Activated CD8-positive, alpha-beta memory T cell treated with anti-CD3 and anti-CD28 coated beads, Interleukin-2, amount 50 U/mL, for 4 hours (primary cell): ENCODE results near the gene SNED1.
"Not testable (repeated sequence)": the region's sequence is repeated elsewhere in the genome, so short reads cannot be mapped to it uniquely, and the experiment has no call there.

Source experiments
- DNase-seq: peaks from one replicate; pipeline ENCODE4 v3.0.0-alpha.2; 2020

SNED1 gene

GRCh38 chr2:240972636-240973521, 25.5 kb upstream of the SNED1 start:
- no peak for DNase-seq

- DNase-seq, result no peak
These were observed 23.4 kb upstream of the SNED1 start for GRCh38 chr2:240974771-240975572.

GRCh38 chr2:240975903-240976302, 22.5 kb upstream of the SNED1 start:
- not testable (repeated sequence) for DNase-seq

- DNase-seq, result no peak
These were observed 17.1 kb upstream of the SNED1 start for GRCh38 chr2:240981280-240981679.

GRCh38 chr2:240981871-240982800, 16.3 kb upstream of the SNED1 start:
- DNase-seq, result no peak

DNA sequence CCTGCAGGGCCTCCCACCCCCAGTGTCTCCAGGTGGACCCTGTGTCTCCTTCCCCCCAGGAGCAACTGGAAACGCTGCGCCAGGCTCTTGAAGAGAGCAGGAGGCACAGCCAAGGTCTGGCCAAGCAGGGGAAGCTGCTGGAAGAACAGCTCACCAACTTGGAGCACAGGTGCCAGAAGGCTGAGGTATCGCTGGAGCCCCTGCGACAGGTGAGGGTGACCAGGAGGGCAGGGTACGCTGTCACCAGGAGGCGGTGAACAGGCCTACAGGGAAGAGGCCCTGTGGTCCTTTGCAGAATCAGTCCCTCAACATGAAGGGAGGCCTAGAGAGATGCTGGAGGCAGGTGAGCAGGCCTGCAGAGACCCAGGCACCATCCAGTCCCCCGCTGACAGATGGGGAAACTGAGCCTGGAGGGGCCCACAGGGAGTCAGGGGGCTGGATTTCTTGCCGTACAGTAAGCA, 15.6 kb upstream of the SNED1 start:
- DNase-seq, result no peak

DNA sequence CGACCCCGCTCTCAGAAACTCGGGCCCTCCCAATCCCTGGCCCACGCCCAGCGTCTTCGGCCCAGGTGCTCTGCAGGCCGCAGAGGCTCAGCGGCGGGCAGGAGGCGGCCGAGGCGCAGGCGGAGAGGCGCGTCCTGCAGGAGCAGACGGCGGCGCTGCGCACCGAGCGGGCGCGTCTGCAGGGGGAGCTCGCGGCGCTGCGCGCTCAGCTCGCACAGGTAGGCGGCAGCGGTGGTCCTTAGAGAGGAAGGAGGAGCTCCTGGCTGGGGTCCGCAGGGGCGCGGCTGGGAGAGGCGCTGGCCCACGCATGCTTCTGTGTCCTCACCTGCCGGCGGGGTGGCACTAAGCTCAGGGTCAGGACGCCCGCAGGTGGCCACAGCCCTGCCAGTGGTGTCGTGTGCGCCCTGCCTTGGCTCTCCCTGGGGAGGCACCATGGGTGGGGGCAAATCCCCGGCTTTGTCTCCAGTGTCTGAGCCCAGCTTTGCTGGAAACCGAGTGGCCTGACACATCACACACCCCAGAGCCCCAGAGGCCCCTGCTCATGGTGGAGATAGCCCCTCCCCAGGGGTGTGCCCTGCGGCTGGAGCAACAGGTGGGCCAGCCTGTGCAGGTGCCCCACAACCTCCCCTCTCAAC, 14.9 kb upstream of the SNED1 start:
- DNase-seq, result peak; percentile 64

- peak; percentile 15 for DNase-seq
These were observed 14.4 kb upstream of the SNED1 start for GRCh38 chr2:240983996-240984498.

- peak; percentile 9 for DNase-seq
These were observed 12.3 kb upstream of the SNED1 start for GRCh38 chr2:240985881-240986786.

- DNase-seq, result no peak
These were observed 11.5 kb upstream of the SNED1 start for GRCh38 chr2:240986787-240987411.

DNA sequence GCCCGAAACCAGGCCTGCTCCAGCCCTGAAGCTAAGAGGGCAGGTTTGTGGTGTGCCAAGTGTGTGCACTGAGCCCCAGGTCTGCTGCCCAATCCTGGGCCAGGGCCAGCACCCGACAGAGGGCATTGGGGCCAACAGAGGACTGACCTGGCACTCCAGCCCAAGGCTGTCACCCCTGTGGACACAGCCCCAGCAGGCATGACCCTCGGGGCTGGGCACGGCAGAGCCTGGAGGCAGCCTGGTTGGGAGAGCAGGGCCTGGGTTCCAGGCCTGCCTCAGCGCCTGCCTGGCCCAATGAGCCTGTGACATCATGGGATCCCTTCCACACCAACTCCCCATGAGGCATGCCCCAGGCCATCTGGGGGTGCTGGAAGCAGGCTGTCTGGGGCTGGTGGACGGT, 10.8 kb upstream of the SNED1 start:
- DNase-seq, result peak; percentile 11

GRCh38 chr2:240988146-240988545, 10.3 kb upstream of the SNED1 start:
- DNase-seq, result no peak

DNA sequence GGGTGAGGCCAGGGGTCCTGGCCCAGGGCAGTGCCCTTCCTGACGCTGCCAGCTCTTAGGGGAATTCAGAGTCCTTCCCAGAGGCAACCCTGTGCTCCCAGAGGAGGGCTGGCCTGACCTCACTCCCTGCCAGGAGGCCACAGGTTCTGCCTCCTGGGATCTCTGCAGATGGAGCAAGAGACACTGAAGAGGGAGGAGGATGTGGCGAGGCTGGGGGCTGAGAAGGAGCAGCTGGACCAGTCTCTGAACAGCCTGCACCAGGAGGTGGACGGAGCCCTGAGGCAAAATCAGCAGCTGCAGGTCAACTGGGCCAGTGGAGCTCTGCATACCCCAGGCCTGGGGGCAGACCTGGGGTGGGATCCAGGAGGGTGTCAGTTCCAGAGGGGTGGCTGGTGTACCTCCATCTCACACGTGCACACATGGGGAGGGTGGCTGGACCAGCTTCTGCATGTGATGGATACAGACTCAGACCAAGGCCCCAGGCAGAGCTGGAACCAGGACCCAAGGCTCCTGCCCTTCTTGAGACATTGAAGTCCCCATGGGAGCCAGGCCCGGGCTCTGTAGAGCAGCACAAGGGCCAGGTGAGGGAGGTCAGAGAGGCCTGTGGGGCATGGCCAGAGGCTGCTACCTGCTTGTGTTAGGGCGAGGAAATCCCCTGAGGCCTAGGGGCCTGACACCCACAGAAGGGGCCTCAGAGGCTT, 9.7 kb upstream of the SNED1 start:
- DNase-seq, result peak; percentile 15

- DNase-seq, result peak; percentile 15
These were observed 8.8 kb upstream of the SNED1 start for GRCh38 chr2:240989451-240990265.

DNA sequence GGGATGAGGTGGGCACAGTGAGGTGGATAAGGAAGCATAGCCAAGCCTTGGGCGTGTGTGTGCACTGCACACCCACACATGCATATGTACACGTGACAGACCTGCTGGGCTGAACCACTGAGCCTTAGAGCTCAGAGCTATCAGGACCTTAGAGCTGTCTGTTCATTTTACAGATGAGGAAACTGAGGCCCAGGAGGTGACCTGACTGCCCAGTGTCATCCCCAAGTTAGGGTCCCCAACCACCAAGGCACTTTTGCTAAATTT, 8.2 kb upstream of the SNED1 start:
- no peak for DNase-seq

DNA sequence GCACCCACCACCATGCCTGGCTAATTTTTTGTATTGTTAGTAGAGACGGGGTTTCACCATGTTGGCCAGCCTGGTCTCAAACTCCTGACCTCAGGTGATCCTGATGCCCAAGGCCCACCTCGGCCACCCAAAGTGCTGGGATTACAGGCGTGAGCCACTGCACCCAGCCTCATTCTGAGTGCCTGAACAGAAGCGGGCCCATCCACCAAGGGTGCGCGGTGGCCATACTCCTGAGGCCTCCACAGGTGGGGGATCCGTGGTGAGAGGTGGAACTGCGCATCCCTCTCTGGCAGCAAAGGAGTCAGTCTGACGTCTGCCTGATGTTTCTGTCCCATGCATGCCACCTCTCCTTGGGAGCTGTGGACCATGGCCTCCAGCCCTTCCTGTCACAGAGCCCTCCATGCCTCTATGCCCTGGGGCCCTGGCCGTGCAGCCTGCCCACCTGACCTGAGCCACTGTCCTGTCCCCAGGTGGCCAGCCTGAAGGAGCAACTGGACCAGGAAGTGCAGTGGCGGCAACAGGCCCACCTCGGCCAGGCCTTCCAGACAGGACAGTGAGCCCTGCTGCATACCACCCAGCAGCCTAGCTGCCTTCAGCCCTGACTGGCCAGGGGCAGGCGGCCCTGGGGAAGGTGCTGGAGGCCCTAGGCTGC, 7.6 kb upstream of the SNED1 start:
- DNase-seq, result no peak

GRCh38 chr2:240991378-240992263, 6.8 kb upstream of the SNED1 start:
- DNase-seq, result peak; percentile 10
